OCI-LY3 (cell line): ENCODE results near the gene ACSF2.
A peak's percentile ranks its signal among the peaks of the same experiment; 100 is the strongest.

ENCODE experiments used
- H2AFZ ChIP-seq: fragments of 200-600, 300-600 bp; shearing (Covaris generic); 2 replicates; pipeline ENCODE4 v1.6.0; 2014; ENCODE audit warnings: antibody characterized with exemption, low read depth, low read length
- H3K27ac ChIP-seq: fragments of 200-600, 300-600 bp; sonication (generic); 2 replicates; pipeline ENCODE4 v1.5.1; 2014; ENCODE audit warnings: mild to moderate bottlenecking, low read length, moderate library complexity, mixed read lengths
- H3K27me3 ChIP-seq: fragments of 200-600, 300-600 bp; sonication (generic); 2 replicates; pipeline ENCODE4 v1.6.1; 2014; ENCODE audit warnings: low read depth, low read length, mixed read lengths
- H3K36me3 ChIP-seq: fragments of 200-600, 300-600 bp; sonication (generic); replicated peaks from 2 replicates; pipeline ENCODE3; 2014; ENCODE audit warnings: low read depth, low read length, mixed read lengths
- H3K4me1 ChIP-seq: fragments of 300-600, 200-600 bp; sonication (generic); 2 replicates; pipeline ENCODE4 v1.6.1; 2014; ENCODE audit warnings: low read length, mixed read lengths
- H3K4me2 ChIP-seq: fragments of 200-600, 300-600 bp; sonication (generic); 2 replicates; pipeline ENCODE4 v1.6.1; 2014; ENCODE audit warnings: low read length, mixed read lengths
- H3K4me3 ChIP-seq: fragments of 300-600, 200-600 bp; sonication (generic); 2 replicates; pipeline ENCODE4 v1.5.1; 2014; ENCODE audit warnings: antibody characterized with exemption, mild to moderate bottlenecking, low read length, moderate library complexity
- H3K79me2 ChIP-seq: fragments of 300-600, 200-600 bp; shearing (Covaris generic); 2 replicates; pipeline ENCODE4 v1.6.1; 2014; ENCODE audit warnings: mild to moderate bottlenecking, low read length, mixed read lengths
- H3K9ac ChIP-seq: fragments of 300-600, 200-600 bp; shearing (Covaris generic); 2 replicates; pipeline ENCODE4 v1.6.0; 2014; ENCODE audit warnings: mild to moderate bottlenecking, low read length, moderate library complexity
- H3K9me3 ChIP-seq: fragments of 200-600, 300-600 bp; shearing (Covaris generic); 2 replicates; pipeline ENCODE4 v1.6.1; 2014; ENCODE audit warnings: low read length, mixed read lengths; ENCODE audit not compliant: insufficient read depth
- H4K20me1 ChIP-seq: fragments of 200-600, 300-600 bp; sonication (generic); 2 replicates; pipeline ENCODE4 v1.6.1; 2016; ENCODE audit warnings: low read length, mixed read lengths; ENCODE audit not compliant: insufficient read depth
- EZH2phosphoT487 ChIP-seq: fragments of 200-600 bp; shearing (Covaris generic); IDR thresholded peaks from 2 replicates; pipeline ENCODE4 v1.6.1; 2018; ENCODE audit warnings: antibody characterized with exemption, mixed run types, low read depth
- TF ChIP-seq, protein P1 (sequence below): fragments of 200-600, 300-600 bp; sonication (generic); IDR thresholded peaks from 2 replicates; pipeline ENCODE4 v1.5.1; 2014; ENCODE audit warnings: antibody characterized with exemption, low read length, low read depth

Gene ACSF2, protein sequence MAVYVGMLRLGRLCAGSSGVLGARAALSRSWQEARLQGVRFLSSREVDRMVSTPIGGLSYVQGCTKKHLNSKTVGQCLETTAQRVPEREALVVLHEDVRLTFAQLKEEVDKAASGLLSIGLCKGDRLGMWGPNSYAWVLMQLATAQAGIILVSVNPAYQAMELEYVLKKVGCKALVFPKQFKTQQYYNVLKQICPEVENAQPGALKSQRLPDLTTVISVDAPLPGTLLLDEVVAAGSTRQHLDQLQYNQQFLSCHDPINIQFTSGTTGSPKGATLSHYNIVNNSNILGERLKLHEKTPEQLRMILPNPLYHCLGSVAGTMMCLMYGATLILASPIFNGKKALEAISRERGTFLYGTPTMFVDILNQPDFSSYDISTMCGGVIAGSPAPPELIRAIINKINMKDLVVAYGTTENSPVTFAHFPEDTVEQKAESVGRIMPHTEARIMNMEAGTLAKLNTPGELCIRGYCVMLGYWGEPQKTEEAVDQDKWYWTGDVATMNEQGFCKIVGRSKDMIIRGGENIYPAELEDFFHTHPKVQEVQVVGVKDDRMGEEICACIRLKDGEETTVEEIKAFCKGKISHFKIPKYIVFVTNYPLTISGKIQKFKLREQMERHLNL

DNA sequence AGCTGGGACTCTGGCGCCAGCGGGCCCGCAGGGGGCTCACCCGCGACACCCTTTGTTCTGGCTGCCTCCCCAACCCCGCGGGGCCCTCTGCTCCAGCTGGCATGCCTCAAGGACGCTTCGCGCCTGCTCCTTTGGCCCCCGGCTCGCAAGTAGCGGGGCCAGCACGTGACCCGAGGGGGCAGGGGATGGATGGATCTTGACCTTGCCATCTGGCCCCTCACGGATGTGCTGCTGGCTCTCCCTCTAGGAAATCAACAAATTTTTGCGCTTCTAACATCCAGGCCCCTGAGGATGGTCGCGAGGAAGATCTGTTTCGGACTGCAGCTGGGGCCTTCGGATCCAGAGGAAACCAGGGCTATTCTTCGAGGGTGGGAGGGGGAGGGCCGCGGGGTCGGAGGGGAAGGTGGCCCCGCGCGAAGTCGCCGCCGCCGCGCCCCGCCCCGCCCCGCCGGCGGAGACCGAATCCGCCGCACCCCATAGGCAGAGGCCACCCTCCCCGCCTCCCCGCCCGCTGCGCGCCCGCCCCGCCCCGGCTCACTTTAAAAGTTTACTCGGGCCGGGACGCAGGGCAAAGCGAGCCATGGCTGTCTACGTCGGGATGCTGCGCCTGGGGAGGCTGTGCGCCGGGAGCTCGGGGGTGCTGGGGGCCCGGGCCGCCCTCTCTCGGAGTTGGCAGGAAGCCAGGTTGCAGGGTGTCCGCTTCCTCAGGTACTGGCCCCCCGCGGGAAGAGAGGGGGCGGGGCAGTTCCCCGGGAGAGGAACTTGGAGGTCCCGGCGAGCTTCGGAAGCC lies at the start of gene ACSF2:
TSS of gene ACSF2 (plus strand) at position 537 of the 790 bp plus-strand sequence. CDS start at position 581, 44 bp downstream.
- Histone ChIP-seq H3K9ac (peak within 1 kb of the TSS; percentile 90), H3K79me2 (peaks cover 29% of the 10 kb centered on the region), H3K4me3 (peak within 1 kb of the TSS; percentile 88), H3K4me2 (peak within 1 kb of the TSS; percentile 98), H2AFZ (peak within 1 kb of the TSS; percentile 82; the same call in 1 of the 2 replicates), H3K9me3 (no peaks in the 10 kb centered on the region), H3K36me3 (peaks cover 7% of the 10 kb centered on the region), H3K27me3 (no peaks in the 10 kb centered on the region), H3K4me1 (peaks cover 45% of the 10 kb centered on the region), H3K27ac (peak within 1 kb of the TSS; percentile 73), H4K20me1 (no peaks in the 10 kb centered on the region)
- no peak for TF ChIP-seq EZH2phosphoT487
- TF ChIP-seq, protein P1, sequence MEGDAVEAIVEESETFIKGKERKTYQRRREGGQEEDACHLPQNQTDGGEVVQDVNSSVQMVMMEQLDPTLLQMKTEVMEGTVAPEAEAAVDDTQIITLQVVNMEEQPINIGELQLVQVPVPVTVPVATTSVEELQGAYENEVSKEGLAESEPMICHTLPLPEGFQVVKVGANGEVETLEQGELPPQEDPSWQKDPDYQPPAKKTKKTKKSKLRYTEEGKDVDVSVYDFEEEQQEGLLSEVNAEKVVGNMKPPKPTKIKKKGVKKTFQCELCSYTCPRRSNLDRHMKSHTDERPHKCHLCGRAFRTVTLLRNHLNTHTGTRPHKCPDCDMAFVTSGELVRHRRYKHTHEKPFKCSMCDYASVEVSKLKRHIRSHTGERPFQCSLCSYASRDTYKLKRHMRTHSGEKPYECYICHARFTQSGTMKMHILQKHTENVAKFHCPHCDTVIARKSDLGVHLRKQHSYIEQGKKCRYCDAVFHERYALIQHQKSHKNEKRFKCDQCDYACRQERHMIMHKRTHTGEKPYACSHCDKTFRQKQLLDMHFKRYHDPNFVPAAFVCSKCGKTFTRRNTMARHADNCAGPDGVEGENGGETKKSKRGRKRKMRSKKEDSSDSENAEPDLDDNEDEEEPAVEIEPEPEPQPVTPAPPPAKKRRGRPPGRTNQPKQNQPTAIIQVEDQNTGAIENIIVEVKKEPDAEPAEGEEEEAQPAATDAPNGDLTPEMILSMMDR = no peak

DNA sequence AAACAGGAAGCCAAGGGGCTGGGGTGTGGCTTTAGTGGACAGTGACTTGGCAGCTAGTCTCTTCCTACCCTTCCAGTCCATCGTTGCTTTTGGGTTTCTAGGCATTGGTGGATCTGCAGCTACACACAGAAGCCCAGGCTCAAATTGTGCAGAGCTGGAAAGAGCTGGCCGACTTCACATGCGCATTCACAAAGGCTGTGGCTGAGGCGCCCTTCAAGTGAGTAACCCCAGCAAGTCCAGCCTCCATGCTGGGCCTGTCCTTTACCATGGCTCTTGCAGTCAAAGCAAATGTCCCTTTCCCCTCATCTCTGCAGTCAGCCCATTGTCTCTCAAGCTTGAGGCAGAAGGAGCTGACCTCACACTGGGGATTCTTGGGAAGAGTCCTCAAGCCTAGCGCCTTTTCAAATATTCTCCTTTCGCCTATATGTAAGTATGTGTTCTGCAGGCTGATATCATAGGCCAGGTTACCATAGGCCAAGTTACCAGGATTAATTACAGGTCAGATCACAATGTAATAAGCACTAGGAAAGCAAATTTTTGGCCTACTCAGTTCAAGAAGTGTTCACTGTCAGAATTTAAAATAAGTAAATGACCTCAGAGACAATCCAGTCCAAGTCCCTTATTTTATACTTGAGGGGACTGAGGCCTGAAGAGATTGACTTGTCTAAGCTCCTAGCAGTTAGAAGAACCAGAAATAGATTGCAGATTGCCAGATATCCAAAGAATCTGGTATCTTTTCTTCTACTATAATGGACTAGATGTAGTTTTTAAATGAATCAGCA lies 46.5 kb upstream of the ACSF2 start:
- Histone ChIP-seq H3K4me1 (no peaks in the 10 kb centered on the region), H3K4me3 (no peak overlapping the region), H3K9ac (no peak overlapping the region), H2AFZ (no peak overlapping the region), H3K79me2 (no peaks in the 10 kb centered on the region), H3K9me3 (no peaks in the 10 kb centered on the region), H3K27me3 (no peaks in the 10 kb centered on the region), H4K20me1 (no peaks in the 10 kb centered on the region), H3K27ac (no peak overlapping the region), H3K36me3 (peaks cover 61% of the 10 kb centered on the region), H3K4me2 (no peak overlapping the region)
- TF ChIP-seq, protein P1 = no peak
- TF ChIP-seq EZH2phosphoT487 = no peak

DNA sequence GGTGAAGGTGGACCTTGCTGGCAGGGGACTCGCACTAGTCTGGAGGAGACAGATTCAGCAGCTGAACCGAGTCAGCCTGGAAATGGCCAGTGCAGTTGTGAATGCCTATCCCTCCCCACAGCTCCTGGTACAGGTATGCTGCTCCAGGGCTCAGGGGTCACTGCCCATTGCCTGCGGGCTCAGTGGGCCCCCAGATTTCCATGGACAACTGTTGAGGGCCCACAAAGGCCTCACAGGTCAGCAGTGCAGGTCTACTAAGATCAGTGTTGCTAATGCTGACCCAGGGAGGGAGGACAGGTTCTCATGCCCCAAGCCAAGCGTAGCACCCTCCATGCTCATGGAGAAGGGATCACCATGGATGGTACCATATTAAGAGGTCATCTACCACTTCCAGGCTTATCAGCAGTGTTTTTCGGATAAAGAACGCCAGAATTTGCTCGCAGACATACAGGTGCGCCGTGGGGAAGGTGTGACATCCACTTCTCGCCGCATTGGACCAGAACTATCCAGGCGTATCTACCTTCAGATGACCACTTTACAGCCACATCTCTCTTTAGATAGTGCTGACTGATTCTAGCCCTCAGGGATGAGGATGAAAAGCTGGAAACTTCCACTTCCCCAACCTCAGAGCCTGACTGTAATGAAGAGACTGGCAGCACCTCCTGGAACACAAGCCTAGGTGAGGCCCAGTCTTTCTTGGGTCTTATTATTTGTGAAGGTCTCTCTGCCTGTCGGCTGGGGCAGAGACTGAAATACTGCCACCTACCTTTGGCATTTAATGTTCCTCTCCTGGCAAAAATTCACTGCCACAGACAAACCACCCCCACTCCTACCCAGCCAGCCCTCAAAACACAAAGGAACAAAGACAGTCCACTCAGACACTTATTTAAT lies 45.4 kb upstream of the ACSF2 start:
- Histone ChIP-seq H3K9ac (no peak overlapping the region), H3K27me3 (no peaks in the 10 kb centered on the region), H3K9me3 (no peaks in the 10 kb centered on the region), H3K4me1 (no peaks in the 10 kb centered on the region), H3K79me2 (no peaks in the 10 kb centered on the region), H3K4me3 (no peak overlapping the region), H3K27ac (no peak overlapping the region), H3K36me3 (peaks cover 68% of the 10 kb centered on the region), H2AFZ (no peak overlapping the region), H4K20me1 (no peaks in the 10 kb centered on the region), H3K4me2 (no peak overlapping the region)
- TF ChIP-seq EZH2phosphoT487 = no peak
- TF ChIP-seq, protein P1 = peak; percentile 18; the same call in 1 of the 2 replicates
